Activated T-cell treated with anti-CD3 and anti-CD28 coated beads, Interleukin-2, amount 50 U/mL, for 48 hours (primary cell): Measurements from ENCODE around the gene HS2ST1.

Source experiments
- DNase-seq, 2 experiments: peaks; one replicate each; pipeline ENCODE4 v3.0.0-alpha.2; 2020

Gene HS2ST1

GRCh38 chr1:87117761-87118368 lies 203.4 kb downstream of the HS2ST1 start:
- no peak for DNase-seq

- DNase-seq, result no peak
Measured at GRCh38 chr1:87119541-87120140, 205.2 kb downstream of the HS2ST1 start.

GRCh38 chr1:87120779-87121178 lies 206.3 kb downstream of the HS2ST1 start:
- DNase-seq, result no peak

- no peak for DNase-seq
Measured at GRCh38 chr1:87121711-87122163, 207.3 kb downstream of the HS2ST1 start.

GRCh38 chr1:87122243-87122642 lies 207.8 kb downstream of the HS2ST1 start:
- DNase-seq, result no peak

GRCh38 chr1:87123610-87124009 lies 209.2 kb downstream of the HS2ST1 start:
- DNase-seq, result no peak

- DNase-seq, result no peak
Measured at GRCh38 chr1:87126886-87127505, 212.6 kb downstream of the HS2ST1 start.

- DNase-seq, result no peak
Measured at GRCh38 chr1:87127581-87127980, 213.1 kb downstream of the HS2ST1 start.

GRCh38 chr1:87129038-87129437 lies 214.6 kb downstream of the HS2ST1 start:
- DNase-seq, result no peak

GRCh38 chr1:87129606-87130005 lies 215.2 kb downstream of the HS2ST1 start:
- DNase-seq, result no peak

GRCh38 chr1:87130438-87130837 lies 216.0 kb downstream of the HS2ST1 start:
- no peak for DNase-seq

GRCh38 chr1:87131809-87132283 lies 217.4 kb downstream of the HS2ST1 start:
- peak; percentile 83 for DNase-seq

- DNase-seq, result no peak
Measured at GRCh38 chr1:87132284-87132870, 217.9 kb downstream of the HS2ST1 start.

GRCh38 chr1:87134061-87134460 lies 219.6 kb downstream of the HS2ST1 start:
- no peak for DNase-seq

- no peak for DNase-seq
Measured at GRCh38 chr1:87134625-87135328, 220.3 kb downstream of the HS2ST1 start.

GRCh38 chr1:87135329-87135712 lies 220.9 kb downstream of the HS2ST1 start:
- no peak for DNase-seq

- no peak for DNase-seq
Measured at GRCh38 chr1:87136607-87137341, 222.3 kb downstream of the HS2ST1 start.

- DNase-seq, result no peak
Measured at GRCh38 chr1:87137342-87137739, 222.9 kb downstream of the HS2ST1 start.

- no peak for DNase-seq
Measured at GRCh38 chr1:87140831-87141540, 226.6 kb downstream of the HS2ST1 start.

- no peak for DNase-seq
Measured at GRCh38 chr1:87141556-87141955, 227.1 kb downstream of the HS2ST1 start.

GRCh38 chr1:87143413-87144135 lies 229.1 kb downstream of the HS2ST1 start:
- no peak for DNase-seq
